OCI-LY1 (cell line): ENCODE measurements around the gene ADGRF1.

Source experiments
- CTCF ChIP-seq: fragments of 200-600 bp; sonication (generic), shearing (Covaris generic); IDR thresholded peaks from 2 replicates; pipeline ENCODE4 v1.5.1; 2017; ENCODE audit warnings: mild to moderate bottlenecking, antibody characterized with exemption, low read length, moderate library complexity, mixed read lengths
- EZH2 ChIP-seq: fragments of 200-600 bp; sonication (generic), shearing (Covaris generic); IDR thresholded peaks from 2 replicates; pipeline ENCODE4 v1.8.0; 2017; ENCODE audit warnings: borderline replicate concordance, mixed run types, mild to moderate bottlenecking, antibody characterized with exemption, low read length, moderate library complexity, mixed read lengths

GRCh38 chr6:47075741-47076421 is 33.7 kb upstream of the ADGRF1 start:
- no peak for TF ChIP-seq CTCF
- TF ChIP-seq EZH2 = no peak
